SU-DHL-6 (cell line): ENCODE data around the gene MARS1.

Experiments
- CTCF ChIP-seq: fragments of 200-600 bp; sonication (generic); IDR thresholded peaks from one replicate; pipeline ENCODE4 v1.5.1; 2017; ENCODE audit warnings: antibody characterized with exemption, mild to moderate bottlenecking, low read length, moderate library complexity; ENCODE audit not compliant: insufficient read depth, poor library complexity, severe bottlenecking
- EZH2phosphoT487 ChIP-seq: fragments of 200-600 bp; sonication (generic), shearing (Covaris generic); conservative IDR thresholded peaks from 2 replicates; pipeline ENCODE4 v1.6.1; 2018; ENCODE audit warnings: mild to moderate bottlenecking, antibody characterized with exemption, low read length, moderate library complexity, mixed read lengths

GRCh38 chr12:57515934-57516541, 28.2 kb downstream of the MARS1 start:
- no peak for TF ChIP-seq CTCF
- no peak for TF ChIP-seq EZH2phosphoT487
